Activated CD8-positive, alpha-beta memory T cell treated with anti-CD3 and anti-CD28 coated beads, Interleukin-2, amount 50 U/mL, for 4 hours (primary cell): ENCODE data around the gene HK3.

Experiments
- DNase-seq: peaks from one replicate; pipeline ENCODE4 v3.0.0-alpha.2; 2020

HK3 gene

DNA sequence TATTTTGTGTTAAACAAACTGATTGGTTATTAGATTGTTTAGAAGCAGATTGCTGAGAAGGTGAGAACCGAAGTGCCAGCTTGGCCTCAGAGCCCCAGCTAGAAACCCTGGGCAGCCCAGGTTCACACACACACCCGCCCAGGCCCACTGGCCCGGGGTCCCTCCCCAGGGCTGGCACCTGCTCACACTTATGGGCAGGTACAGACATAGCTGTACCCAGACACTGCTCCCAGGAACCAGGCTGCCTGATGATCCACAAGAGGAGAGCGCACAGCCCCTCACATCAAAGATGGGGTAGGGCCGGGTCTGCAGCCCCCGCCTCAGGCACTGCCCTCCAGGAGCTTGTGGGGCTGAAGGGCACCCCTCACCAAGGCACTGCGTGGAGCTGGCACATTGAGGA, 33.2 kb downstream of the HK3 start:
- DNase-seq, result no peak

DNA sequence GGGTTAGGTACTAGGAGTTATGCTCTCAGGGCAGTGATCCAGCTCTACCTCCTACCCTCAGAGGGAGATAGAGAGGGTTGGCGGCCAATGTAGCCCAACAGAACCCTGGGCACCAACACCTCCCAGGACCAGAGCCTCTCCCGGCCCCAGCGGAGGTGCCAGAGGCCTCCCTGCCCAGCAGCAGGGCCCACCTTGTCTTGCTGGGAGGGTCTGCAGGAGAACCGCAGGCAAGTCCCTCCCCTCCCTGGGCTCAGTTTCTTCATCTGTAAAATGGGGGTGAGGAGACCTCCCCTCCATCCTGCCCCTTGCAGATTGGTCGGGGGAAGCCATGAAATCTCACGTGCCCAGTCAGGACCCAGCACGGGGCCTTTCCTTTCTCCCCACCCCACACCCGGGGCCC, 34.4 kb downstream of the HK3 start:
- no peak for DNase-seq

GRCh38 chr5:176863765-176864098, 35.4 kb downstream of the HK3 start:
- DNase-seq, result no peak

DNA sequence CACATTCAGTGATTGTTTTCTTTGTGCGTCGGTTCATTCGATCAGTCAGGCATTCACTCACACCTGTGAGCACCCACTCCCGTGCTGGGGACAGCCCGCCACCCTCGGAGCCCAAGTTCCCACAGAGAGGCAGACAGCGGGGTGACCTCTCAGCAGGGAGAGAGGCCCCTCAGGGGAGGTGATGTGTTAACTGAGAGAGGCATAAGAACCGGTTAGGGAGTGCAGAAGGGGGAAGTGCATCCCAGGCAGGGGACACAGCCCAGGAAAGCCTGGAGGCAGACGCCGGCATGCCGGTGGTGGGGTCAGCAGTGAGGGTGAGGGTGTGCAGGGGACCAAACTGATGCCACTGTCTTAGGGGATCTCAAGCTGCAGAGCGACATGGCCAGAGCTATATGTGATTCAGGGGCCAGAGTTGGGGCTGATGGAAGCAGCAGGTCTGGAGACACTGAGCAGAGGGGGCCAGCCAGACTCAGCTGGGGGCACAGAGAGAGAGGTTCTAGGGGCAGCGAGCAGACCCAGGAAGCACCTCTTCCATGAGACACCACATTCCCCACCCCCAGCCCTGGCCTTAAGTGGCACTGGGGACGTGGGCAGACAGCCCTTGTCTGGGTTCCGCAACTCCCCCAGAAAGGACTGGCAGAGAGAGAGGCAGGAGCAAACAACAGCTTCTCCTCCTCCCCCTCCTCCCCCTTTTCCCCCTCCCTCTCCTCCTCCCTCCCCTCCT, 35.9 kb downstream of the HK3 start:
- DNase-seq, result no peak

DNA sequence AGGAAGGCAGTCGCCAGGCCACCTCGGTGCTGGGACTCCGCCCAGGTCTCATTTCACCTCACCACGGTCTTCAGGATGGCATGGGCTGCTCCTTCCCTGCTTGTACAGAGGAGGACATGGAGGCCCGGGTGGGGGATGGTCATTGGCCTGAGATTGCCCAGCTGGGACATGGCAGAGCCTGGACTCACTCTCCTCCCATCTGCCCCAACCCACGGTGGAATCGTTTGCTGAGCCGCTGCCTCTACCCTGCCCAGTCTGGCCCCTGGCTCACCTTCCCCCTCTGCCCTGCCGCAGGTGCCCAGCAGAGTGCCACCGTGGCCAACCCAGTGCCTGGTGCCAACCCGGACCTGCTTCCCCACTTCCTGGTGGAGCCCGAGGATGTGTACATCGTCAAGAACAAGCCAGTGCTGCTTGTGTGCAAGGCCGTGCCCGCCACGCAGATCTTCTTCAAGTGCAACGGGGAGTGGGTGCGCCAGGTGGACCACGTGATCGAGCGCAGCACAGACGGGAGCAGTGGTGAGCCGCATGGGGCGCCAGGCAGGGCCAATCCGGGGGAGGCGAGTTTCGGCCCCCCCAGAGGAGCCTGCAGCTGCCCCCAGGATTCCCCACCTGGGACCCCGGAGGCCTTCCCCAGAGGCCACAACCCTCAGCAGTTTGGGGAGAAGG, 36.7 kb downstream of the HK3 start:
- no peak for DNase-seq

GRCh38 chr5:176861276-176861675, 37.9 kb downstream of the HK3 start:
- no peak for DNase-seq

- no peak for DNase-seq
Measured at GRCh38 chr5:176860381-176860780, 38.8 kb downstream of the HK3 start.

- DNase-seq, result no peak
Measured at GRCh38 chr5:176859916-176860315, 39.2 kb downstream of the HK3 start.

DNA sequence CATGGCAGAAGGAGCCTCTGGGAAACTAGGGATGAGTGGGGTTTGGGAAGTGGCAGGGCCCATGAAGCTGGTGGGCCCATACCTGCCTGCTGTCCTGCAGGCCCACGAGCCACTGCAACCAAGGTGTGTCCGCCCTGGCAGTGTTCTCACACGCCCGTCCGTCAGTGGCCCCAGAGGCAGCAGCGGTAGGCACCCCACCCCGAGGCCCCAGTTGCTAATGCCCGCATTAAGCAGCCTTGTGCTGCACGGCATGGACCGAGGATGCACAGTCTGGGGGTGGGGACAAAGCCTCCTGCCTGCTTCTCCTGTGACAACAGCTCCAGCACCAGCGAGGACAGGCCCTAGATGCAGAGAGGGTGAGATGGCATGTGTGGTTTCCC, 41.3 kb downstream of the HK3 start:
- DNase-seq, result no peak

GRCh38 chr5:176857216-176857893, 41.8 kb downstream of the HK3 start:
- no peak for DNase-seq

- no peak for DNase-seq
Measured at GRCh38 chr5:176856746-176857145, 42.4 kb downstream of the HK3 start.

GRCh38 chr5:176855598-176855997, 43.5 kb downstream of the HK3 start:
- DNase-seq, result no peak

GRCh38 chr5:176854164-176854563, 45.0 kb downstream of the HK3 start:
- no peak for DNase-seq

GRCh38 chr5:176853151-176853778, 45.9 kb downstream of the HK3 start:
- no peak for DNase-seq

DNA sequence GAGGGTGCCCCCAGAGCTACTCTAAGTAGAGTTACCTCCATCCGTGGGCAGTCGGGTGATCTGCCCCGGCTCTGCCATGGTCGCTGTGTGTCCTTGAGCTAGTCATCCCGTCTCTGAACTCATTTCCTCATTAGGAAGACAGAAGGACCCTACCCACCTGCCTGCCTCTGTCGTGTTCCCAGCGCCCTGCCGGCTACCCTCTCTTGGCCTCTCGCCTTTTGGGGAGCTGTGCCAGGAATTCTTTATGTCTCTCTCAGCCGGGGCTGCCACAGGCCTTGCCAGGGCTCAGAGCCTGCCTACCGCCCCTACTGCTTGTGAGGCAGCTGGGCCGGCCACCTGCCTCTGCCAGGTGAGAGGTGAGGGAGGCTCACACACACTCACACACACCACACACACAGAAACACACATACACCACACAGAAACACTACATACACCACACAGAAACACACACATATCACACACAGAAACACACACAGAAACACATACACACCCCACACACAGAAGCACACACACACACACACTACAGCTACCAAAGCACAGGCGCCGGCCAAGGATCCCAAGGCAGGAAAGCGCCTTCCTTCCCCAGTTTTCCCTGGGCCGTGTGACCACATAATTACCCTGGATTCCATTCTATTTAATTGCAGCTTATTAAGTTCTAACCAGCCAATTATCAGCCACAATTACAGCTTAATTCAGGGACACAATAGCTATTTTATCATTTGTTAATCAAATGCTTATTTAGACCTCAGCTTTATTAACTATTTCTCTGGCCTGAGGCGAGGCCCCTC, 47.1 kb downstream of the HK3 start:
- no peak for DNase-seq

DNA sequence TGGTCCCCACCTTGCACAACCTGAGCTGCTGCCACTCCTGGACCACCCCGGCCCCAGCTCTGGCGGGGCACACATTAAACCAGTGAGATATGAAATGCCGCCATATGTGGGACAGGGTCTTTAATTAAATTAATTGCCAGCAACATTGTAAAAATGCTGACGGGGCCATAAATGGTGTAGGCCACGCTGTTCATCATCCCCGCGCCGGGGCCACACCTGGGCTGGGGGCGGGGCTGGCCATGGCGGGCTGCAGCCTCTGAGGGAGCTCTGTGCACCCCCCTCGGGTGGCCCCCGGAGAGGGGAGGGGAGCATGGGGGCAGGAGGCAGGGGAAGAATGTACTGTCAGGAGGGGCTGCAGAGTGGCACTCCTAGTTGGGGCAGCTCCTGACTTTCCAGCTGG, 47.8 kb downstream of the HK3 start:
- no peak for DNase-seq

- no peak for DNase-seq
Measured at GRCh38 chr5:176850371-176851245, 48.5 kb downstream of the HK3 start.

DNA sequence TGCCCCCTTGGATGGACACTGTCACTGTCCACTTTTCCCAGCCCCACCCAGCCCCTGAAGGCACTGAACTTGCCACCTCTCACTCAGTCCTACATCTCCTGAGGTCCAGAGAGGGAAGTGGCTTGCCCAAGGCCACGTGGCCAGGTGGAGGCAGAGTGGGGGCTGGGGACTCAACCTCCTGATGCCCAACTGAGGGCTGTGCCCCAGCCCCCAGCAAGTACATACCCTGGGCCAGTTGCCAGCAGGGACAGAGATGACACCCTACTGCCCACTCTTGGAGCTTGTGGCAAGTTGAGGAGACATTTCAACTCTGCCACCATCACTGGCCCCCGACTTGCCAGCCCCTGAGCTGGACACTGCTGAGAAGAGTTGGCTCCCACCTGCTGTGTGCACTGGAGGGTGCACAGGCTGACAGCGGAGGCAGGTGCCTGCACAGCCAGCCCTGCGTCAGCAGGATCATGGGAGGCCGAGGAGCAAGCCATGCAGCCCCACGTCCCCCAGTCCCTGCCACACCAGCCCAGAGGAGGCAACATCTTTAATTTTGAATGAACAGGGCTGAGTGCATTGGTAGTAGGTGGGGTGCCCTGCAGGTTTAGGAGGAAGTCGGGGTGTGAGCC, 49.4 kb downstream of the HK3 start:
- DNase-seq, result no peak

DNA sequence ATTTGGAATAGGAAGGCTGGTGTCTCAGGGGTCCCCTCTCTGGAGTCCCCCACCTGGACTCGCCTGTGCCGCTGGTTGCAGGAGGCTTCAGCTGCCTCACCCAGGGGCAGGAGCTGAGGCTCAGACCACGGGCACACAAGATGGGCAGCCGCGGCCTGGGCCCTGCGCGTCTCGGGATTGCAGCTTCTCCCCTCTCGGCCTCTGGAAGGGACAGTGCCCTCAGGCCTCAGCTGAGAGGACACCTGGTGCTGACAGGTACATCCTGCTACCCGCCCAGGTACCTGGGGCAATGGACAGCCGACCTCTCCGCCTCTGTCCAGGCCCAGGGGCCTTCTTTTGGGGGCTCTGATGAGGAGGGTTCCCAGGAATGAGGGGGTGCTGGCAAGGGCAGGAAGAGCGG, 50.5 kb downstream of the HK3 start:
- no peak for DNase-seq

GRCh38 chr5:176847726-176848290, 51.3 kb downstream of the HK3 start:
- no peak for DNase-seq

DNA sequence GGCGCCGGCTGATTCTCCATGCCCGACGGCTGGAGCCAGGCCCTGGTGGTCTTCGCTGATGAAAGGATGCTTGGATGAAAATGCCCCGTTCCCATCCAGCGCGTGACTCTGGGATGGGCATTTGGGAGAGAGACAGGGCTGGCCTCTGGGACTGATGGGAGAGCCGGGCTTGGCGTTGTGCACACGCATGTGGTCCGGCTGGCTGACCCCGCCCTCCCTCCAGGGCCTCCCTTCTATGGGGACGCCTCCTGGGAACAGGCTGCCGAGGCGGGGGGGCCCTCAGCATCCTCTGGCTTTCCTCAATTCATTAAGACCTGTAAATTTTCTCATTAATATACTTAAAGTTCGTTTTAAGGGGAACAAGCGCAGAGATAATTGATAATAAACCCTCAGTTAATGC, 52.0 kb downstream of the HK3 start:
- no peak for DNase-seq
